Vagina (tissue), 2 donors: ENCODE results near the gene NAXE. TPM values are rescaled to one million over a fixed set of nuclear protein-coding genes. Genes with fewer than 3 reads are reported as not detected.
A peak's percentile ranks its signal among the peaks of the same experiment; 100 is the strongest.

Source experiments
- DNase-seq, 2 donors: peaks; one replicate each; pipeline ENCODE4 v3.0.0-alpha.2; 2017; ENCODE audit errors: extremely low spot score in 2 of 2
- H3K27ac ChIP-seq: fragments of 200-600 bp; sonication (generic); one replicate; pipeline ENCODE4 v1.5.1; 2019
- H3K27me3 ChIP-seq: fragments of 200-600 bp; sonication (generic); one replicate; pipeline ENCODE4 v1.5.1; 2019
- H3K36me3 ChIP-seq, 2 donors: fragments of 200-600 bp; sonication (generic); one replicate each; pipeline ENCODE4 v1.5.1; 2017 to 2019
- H3K4me1 ChIP-seq: fragments of 200-600 bp; sonication (generic); one replicate; pipeline ENCODE4 v1.5.1; 2019
- H3K4me3 ChIP-seq, 2 donors: fragments of 200-600 bp; sonication (generic); 1 replicate in 1 of 2; 2 replicates in 1 of 2; pipeline ENCODE4 v1.5.1; 2016 to 2019
- H3K9me3 ChIP-seq: fragments of 200-600 bp; sonication (generic); one replicate; pipeline ENCODE4 v1.5.1; 2019
- CTCF ChIP-seq, 3 experiments: fragments of 450-650 bp in 2 of 3; fragments of 200-600 bp in 1 of 3; sonication (generic) in 1 of 3; IDR thresholded peaks; one replicate each; pipeline ENCODE4 v1.5.1; 2017 to 2019; ENCODE audit warnings: antibody characterized with exemption in 3 of 3, mild to moderate bottlenecking in 2 of 3, moderate library complexity in 2 of 3
- POLR2A ChIP-seq, 2 donors: fragments of 450-650 bp; IDR thresholded peaks; one replicate each; pipeline ENCODE4 v1.6.1; 2017; ENCODE audit warnings: antibody characterized with exemption in 2 of 2, mild to moderate bottlenecking in 2 of 2, moderate library complexity in 2 of 2
- POLR2AphosphoS5 ChIP-seq, 2 donors: sonication (generic); formaldehyde crosslinking; IDR thresholded peaks; one replicate each; pipeline ENCODE4 v1.9.0; 2017; ENCODE audit warnings: antibody characterized with exemption in 2 of 2, mild to moderate bottlenecking in 2 of 2, low read depth in 1 of 2; ENCODE audit not compliant: insufficient read depth in 1 of 2
- intact Hi-C: fragments of 100-400 bp; cut with DNase I; formaldehyde crosslinking; loops from one replicate; pipeline ENCODE4 v1.15.1; 2023
- total RNA-seq: library from RNA; depleted of rRNA; stranded (reverse); fragments of >200 nt; gene quantifications from one replicate; pipeline ENCODE4 v1.2.3, GENCODE V29; 2016

Gene NAXE
- total RNA-seq, 1 donor from 2014 or later: 46.7 TPM

- peaks cover 17% of the 10 kb centered on the region for H3K4me1 ChIP-seq
- no peaks in the 10 kb centered on the region for H3K9me3 ChIP-seq
- DNase-seq: no peak
- H3K36me3 ChIP-seq: no peaks in the 10 kb centered on the region
- no peak for TF ChIP-seq CTCF (IDR thresholded peaks at IDR 0.05)
- no peak for TF ChIP-seq POLR2AphosphoS5 (IDR thresholded peaks at IDR 0.05; ENCODE audit: insufficient read depth in 1 of 2, low read depth in 1 of 2)
- no peak for TF ChIP-seq POLR2A (IDR thresholded peaks at IDR 0.05)
- intact Hi-C loops: no loop called here
- H3K27ac ChIP-seq: no peak overlapping the region
- no peaks in the 10 kb centered on the region for H3K27me3 ChIP-seq
- H3K4me3 ChIP-seq: no peak overlapping the region
Measured at GRCh38 chr1:156639601-156640101, 48.1 kb downstream of the NAXE start.

- H3K4me1 ChIP-seq: peaks cover 17% of the 10 kb centered on the region
- intact Hi-C loops: no loop called here
- no peak overlapping the region for H3K27ac ChIP-seq
- H3K9me3 ChIP-seq: no peaks in the 10 kb centered on the region
- DNase-seq: no peak
- TF ChIP-seq POLR2AphosphoS5 (IDR thresholded peaks at IDR 0.05; ENCODE audit: insufficient read depth in 1 of 2, low read depth in 1 of 2) (no peak), POLR2A (IDR thresholded peaks at IDR 0.05) (no peak), CTCF (IDR thresholded peaks at IDR 0.05) (no peak)
- no peaks in the 10 kb centered on the region for H3K27me3 ChIP-seq
- H3K4me3 ChIP-seq: peak overlapping the region; percentile 34 to 44
- H3K36me3 ChIP-seq: no peaks in the 10 kb centered on the region
Measured at GRCh38 chr1:156640842-156641706, 49.5 kb downstream of the NAXE start.

- no peak for DNase-seq
- H3K4me1 ChIP-seq: peaks cover 17% of the 10 kb centered on the region
- TF ChIP-seq POLR2AphosphoS5 (IDR thresholded peaks at IDR 0.05; ENCODE audit: insufficient read depth in 1 of 2, low read depth in 1 of 2) (no peak), CTCF (IDR thresholded peaks at IDR 0.05) (no peak)
- no peaks in the 10 kb centered on the region for H3K9me3 ChIP-seq
- no peak within 1 kb of the TSS for H3K27ac ChIP-seq
- peak within 1 kb of the TSS; percentile 34 to 44 for H3K4me3 ChIP-seq
- no peaks in the 10 kb centered on the region for H3K36me3 ChIP-seq
- intact Hi-C loops: no loop called here
- H3K27me3 ChIP-seq: no peaks in the 10 kb centered on the region
Measured at GRCh38 chr1:156641761-156642264, 50.2 kb downstream of the NAXE start, which contains the start of gene BCAN. Gene BCAN (plus strand): TSS chr1:156642117. CDS start chr1:156646055, 3,938 bp downstream.

- Histone ChIP-seq H3K4me1 (peaks cover 17% of the 10 kb centered on the region), H3K4me3 (peak overlapping the region; percentile 34 to 44), H3K27me3 (no peaks in the 10 kb centered on the region), H3K27ac (no peak overlapping the region), H3K9me3 (no peaks in the 10 kb centered on the region), H3K36me3 (no peaks in the 10 kb centered on the region)
- TF ChIP-seq POLR2A (IDR thresholded peaks at IDR 0.05) (no peak), POLR2AphosphoS5 (IDR thresholded peaks at IDR 0.05; ENCODE audit: insufficient read depth in 1 of 2, low read depth in 1 of 2) (no peak), CTCF (IDR thresholded peaks at IDR 0.05) (no peak)
- no peak for DNase-seq
- intact Hi-C loops: no loop called here
Measured at GRCh38 chr1:156642265-156643048, 50.9 kb downstream of the NAXE start.
